Esophagus squamous epithelium (tissue), 4 donors: ENCODE data around the gene MT1A.

Experiments used
- CTCF ChIP-seq, 6 experiments: fragments of 450-650 bp in 4 of 6; fragments of 200-600 bp in 2 of 6; sonication (generic) in 2 of 6; IDR thresholded peaks; one replicate each; pipeline ENCODE4 v1.5.1; 2016 to 2019; ENCODE audit warnings: antibody characterized with exemption in 6 of 6, mild to moderate bottlenecking in 4 of 6, moderate library complexity in 4 of 6
- POLR2A ChIP-seq, 4 donors: fragments of 450-650 bp; IDR thresholded peaks; one replicate each; pipeline ENCODE4 v1.6.1; 2017; ENCODE audit warnings: antibody characterized with exemption in 4 of 4, mild to moderate bottlenecking in 4 of 4, moderate library complexity in 3 of 4

GRCh38 chr16:56684256-56684925 lies 45.9 kb downstream of the MT1A start:
- TF ChIP-seq CTCF (IDR thresholded peaks at IDR 0.05) (no peak), POLR2A (IDR thresholded peaks at IDR 0.05) (no peak)
